GM19372 (cell line): ENCODE data around the gene THBS4.

ENCODE experiments used
- ATAC-seq: cut with Tn5 transposase; IDR thresholded peaks from one replicate; pipeline ENCODE4 v1.9.1; 2021; ENCODE audit warnings: mild to moderate bottlenecking, low read depth, moderate library complexity; ENCODE audit not compliant: unreplicated experiment

Gene THBS4

GRCh38 chr5:80042330-80042729, 7.2 kb downstream of the THBS4 start:
- ATAC-seq: no peak

- ATAC-seq: no peak
Observed at GRCh38 chr5:80043187-80043586, 8.0 kb downstream of the THBS4 start.

- ATAC-seq: no peak
Observed at GRCh38 chr5:80048084-80048780, 13.1 kb downstream of the THBS4 start.

GRCh38 chr5:80052464-80052863, 17.3 kb downstream of the THBS4 start:
- no peak for ATAC-seq

GRCh38 chr5:80054682-80055081, 19.5 kb downstream of the THBS4 start:
- ATAC-seq: no peak

GRCh38 chr5:80055491-80056170, 20.5 kb downstream of the THBS4 start:
- ATAC-seq: no peak

GRCh38 chr5:80057099-80057498, 22.0 kb downstream of the THBS4 start:
- ATAC-seq: no peak

GRCh38 chr5:80057921-80058320, 22.8 kb downstream of the THBS4 start:
- no peak for ATAC-seq

GRCh38 chr5:80059354-80059980, 24.3 kb downstream of the THBS4 start:
- ATAC-seq: no peak

- ATAC-seq: no peak
Observed at GRCh38 chr5:80060966-80061365, 25.8 kb downstream of the THBS4 start.

GRCh38 chr5:80061547-80061946, 26.4 kb downstream of the THBS4 start:
- no peak for ATAC-seq

- no peak for ATAC-seq
Observed at GRCh38 chr5:80064124-80064523, 29.0 kb downstream of the THBS4 start.

GRCh38 chr5:80067016-80067415, 31.9 kb downstream of the THBS4 start:
- ATAC-seq: no peak

- ATAC-seq: no peak
Observed at GRCh38 chr5:80067531-80068245, 32.5 kb downstream of the THBS4 start.

- ATAC-seq: no peak
Observed at GRCh38 chr5:80068246-80068636, 33.1 kb downstream of the THBS4 start.

- no peak for ATAC-seq
Observed at GRCh38 chr5:80068775-80069174, 33.6 kb downstream of the THBS4 start.

GRCh38 chr5:80069251-80069800, 34.2 kb downstream of the THBS4 start:
- ATAC-seq: no peak

GRCh38 chr5:80069918-80070318, 34.8 kb downstream of the THBS4 start:
- no peak for ATAC-seq

GRCh38 chr5:80070338-80071056, 35.3 kb downstream of the THBS4 start:
- no peak for ATAC-seq

- ATAC-seq: no peak
Observed at GRCh38 chr5:80071510-80072021, 36.4 kb downstream of the THBS4 start.
